Activated naive CD4-positive, alpha-beta T cell treated with anti-CD3 and anti-CD28 coated beads, Interleukin-2, amount 50 U/mL, for 16 hours (primary cell): ENCODE data around the gene MIF.
"Not testable (repeated sequence)": the region's sequence is repeated elsewhere in the genome, so short reads cannot be mapped to it uniquely, and the experiment has no call there.

Source experiments
- DNase-seq: peaks from one replicate; pipeline ENCODE4 v3.0.0-alpha.2; 2020

Gene MIF

DNA sequence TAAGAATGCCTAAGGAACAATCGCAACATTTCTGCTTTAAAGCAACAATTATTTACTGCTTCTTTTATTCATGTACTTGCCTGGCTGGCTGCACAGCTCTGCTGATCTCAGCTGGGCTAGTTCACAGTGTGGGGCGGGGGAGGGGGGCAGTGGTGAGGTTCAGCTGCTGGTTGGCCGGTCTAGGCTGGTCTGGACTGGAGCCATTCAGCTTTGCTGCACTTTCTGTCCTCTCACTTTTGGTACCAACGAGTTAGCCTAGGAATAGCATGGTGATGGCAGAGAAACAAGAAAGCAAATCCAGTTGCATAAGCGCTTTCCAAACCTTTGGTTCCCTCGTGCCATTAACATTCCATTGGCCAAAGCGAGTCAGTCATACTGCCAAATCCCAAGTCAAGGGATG lies 16.0 kb upstream of the MIF start:
- DNase-seq: no peak

- no peak for DNase-seq
These were observed 11.8 kb upstream of the MIF start for GRCh38 chr22:23882370-23882769.

DNA sequence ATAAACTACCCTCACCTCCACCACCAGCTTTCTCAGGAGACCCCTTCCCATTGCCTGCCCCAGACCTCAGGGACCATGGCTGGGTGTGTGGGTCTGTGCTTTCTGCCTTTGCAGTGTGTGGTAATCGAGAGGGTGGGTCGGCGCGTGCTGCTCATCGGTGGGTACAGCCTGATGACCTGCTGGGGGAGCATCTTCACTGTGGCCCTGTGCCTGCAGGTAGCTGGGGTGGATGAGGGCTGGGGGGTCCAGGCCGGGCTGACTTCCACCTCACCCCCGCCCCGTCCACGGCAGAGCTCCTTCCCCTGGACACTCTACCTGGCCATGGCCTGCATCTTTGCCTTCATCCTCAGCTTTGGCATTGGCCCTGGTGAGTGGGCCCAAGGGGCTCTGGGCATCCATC lies 10.5 kb upstream of the MIF start:
- no peak for DNase-seq

DNA sequence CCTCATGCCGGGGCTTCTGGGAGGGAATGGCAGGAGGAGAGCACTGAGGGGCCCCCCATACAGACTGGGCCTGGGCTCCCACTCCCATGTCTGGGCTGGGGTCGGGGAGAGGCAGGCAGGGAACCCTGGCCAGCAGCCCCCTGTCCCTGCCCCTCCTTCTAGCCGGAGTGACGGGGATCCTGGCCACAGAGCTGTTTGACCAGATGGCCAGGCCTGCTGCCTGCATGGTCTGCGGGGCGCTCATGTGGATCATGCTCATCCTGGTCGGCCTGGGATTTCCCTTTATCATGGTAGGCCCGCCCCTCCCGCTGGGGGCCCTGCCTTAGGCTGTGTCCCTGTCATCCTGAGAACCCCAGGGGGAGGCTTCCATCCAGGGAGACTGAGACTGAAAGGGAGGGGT lies 10.0 kb upstream of the MIF start:
- DNase-seq: no peak

- DNase-seq: no peak
These were observed 5.4 kb upstream of the MIF start for GRCh38 chr22:23888615-23889401.

GRCh38 chr22:23889620-23890019 lies 4.6 kb upstream of the MIF start:
- no peak for DNase-seq

DNA sequence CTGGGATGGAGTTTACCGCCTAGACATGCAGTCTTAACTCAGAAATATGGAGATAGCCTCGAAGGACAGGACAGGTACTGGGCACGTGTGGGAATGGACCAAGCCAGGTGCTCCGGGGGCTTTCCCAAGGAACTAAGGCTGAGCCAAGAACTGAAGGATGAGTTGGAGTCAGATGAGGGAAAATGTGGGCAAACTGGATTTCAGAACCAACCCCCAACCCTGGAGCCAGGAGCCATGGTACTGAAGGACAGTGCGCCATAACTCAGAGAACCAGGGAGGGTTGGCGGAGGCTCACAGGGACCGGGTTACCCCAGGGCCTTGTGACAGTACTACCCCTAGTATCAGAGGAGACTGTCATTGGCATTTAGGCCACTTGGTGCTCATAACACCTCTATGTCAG lies 2.5 kb upstream of the MIF start:
- DNase-seq: no peak

GRCh38 chr22:23892130-23892529 lies 2.1 kb upstream of the MIF start:
- no peak for DNase-seq

DNA sequence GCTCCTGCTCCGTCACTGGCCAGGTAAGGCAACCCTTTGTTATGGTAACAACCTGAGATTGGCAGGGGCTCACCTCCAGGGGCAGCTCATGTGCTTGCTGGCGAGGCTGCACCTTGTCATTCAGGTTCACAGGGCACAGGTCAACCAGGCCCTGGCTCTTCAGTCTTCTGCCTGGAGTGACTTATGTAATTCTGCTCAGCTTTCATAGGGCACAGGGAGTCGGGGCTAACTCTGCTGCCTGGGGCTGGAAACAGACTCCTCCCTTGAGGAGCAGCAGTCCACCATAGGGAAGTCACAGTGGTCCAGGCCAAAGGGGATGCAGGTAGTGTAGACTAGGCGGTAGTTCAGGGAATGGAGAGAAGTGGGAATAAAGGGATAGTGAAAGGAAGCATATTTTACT lies 1.5 kb upstream of the MIF start:
- DNase-seq: no peak

- no peak for DNase-seq
These were observed 850 bp upstream of the MIF start for GRCh38 chr22:23893121-23893944.

DNA sequence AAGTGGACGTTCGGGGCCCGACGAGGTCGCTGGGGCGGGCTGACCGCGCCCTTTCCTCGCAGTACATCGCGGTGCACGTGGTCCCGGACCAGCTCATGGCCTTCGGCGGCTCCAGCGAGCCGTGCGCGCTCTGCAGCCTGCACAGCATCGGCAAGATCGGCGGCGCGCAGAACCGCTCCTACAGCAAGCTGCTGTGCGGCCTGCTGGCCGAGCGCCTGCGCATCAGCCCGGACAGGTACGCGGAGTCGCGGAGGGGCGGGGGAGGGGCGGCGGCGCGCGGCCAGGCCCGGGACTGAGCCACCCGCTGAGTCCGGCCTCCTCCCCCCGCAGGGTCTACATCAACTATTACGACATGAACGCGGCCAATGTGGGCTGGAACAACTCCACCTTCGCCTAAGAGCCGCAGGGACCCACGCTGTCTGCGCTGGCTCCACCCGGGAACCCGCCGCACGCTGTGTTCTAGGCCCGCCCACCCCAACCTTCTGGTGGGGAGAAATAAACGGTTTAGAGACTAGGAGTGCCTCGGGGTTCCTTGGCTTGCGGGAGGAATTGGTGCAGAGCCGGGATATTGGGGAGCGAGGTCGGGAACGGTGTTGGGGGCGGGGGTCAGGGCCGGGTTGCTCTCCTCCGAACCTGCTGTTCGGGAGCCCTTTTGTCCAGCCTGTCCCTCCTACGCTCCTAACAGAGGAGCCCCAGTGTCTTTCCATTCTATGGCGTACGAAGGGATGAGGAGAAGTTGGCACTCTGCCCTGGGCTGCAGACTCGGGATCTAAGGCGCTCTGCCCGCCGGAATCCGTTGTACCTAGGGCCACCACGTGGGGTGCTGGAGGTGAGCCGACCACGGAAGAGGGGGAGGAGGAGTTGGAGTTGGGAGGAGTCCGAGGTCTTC lies 771 bp downstream of the MIF start:
- DNase-seq: peak; percentile 77

DNA sequence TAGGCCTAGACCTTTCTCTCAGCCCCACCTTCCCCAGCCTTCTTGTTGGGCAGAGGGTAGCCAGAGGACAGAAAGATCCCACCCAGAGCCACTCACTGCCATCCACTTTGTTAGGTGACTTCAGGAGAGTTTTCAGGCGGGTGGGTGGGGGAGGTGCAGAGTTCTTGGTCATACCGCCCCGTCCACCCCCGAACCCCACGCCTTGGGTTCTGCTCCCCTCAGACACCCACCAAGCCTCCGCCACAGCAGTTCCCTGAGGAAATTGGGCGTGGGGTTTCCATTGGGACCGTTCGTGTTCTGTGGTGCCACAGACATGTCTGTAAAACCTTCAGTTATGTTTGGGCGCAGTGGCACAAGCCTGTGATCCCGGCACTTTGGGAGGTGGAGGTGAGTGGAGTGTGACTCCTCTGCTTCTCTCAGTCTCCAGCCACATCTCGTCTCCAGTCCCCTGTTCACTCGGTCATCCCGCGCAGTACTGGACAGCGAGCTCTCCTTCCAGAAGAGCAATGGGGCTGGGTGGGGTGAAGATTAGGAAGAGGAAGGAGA lies 1.5 kb downstream of the MIF start:
- DNase-seq: no peak

GRCh38 chr22:23896166-23896522 lies 2.0 kb downstream of the MIF start:
- DNase-seq: no peak

- DNase-seq: no peak
These were observed 2.5 kb downstream of the MIF start for GRCh38 chr22:23896523-23897186.

DNA sequence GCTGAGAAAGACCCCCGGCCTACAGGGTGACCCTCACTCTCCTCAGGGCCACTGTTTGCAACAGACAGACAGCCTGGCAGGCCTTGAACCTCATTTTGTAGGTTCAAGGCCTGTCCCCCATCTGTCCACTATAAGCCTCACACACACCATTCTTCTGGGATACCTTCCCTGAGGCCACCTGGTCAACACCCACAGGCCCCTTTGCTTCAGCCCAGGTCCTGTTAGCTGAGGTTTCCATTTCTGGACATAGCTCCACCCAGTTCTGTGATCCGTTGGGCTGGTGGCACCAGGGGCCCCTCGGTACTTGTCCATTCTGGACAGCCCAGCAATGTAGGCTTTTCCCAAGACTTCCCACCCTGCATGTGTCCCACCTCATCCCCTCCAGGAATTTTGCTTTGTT lies 3.1 kb downstream of the MIF start:
- DNase-seq: no peak

- no peak for DNase-seq
These were observed 4.1 kb downstream of the MIF start for GRCh38 chr22:23898006-23898974.

GRCh38 chr22:23899042-23899745 lies 5.0 kb downstream of the MIF start:
- no peak for DNase-seq

DNA sequence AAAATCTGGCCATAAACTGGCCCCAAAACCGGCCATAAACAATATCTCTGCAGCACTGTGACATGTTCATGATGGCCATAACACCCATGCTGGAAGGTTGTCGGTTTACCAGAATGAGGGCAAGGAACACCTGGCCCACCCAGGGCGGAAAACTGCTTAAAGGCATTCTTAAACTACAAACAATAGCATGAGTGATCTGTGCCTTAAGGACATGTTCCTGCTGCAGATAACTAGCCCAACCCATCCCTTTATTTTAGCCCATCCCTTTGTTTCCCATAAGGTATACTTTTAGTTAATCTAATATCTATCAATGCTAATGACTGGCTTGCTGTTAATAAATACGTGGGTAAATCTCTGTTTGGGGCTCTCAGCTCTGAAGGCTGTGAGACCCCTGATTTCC lies 6.0 kb downstream of the MIF start:
- not testable (repeated sequence) for DNase-seq

GRCh38 chr22:23901600-23901999 lies 7.4 kb downstream of the MIF start:
- DNase-seq: no peak

- DNase-seq: no peak
These were observed 9.3 kb downstream of the MIF start for GRCh38 chr22:23903328-23903971.
